H1 (cell line): ENCODE measurements around the gene CDCA3. TPM values are rescaled to one million over a fixed set of nuclear protein-coding genes. Genes with fewer than 3 reads are reported as not detected.

Experiments
- CTCF ChIA-PET: fragments of 300-600 bp; sonication (Branson Sonifier 250); formaldehyde crosslinking; loops from one replicate; lab custom pipeline; 2021; ENCODE audit not compliant: partially characterized antibody; lab: Charles Lee
- POLR2A ChIA-PET: fragments of 300-600 bp; sonication (Branson Sonifier 250); formaldehyde crosslinking; loops from one replicate; lab custom pipeline; 2021; ENCODE audit warnings: inconsistent platforms; ENCODE audit not compliant: partially characterized antibody; lab: Charles Lee
- DNase-seq, 2 experiments: peaks; one replicate each; pipeline versions ENCODE4 v3.0.0 to v3.0.0-alpha.2; 2010 to 2022; ENCODE audit warnings: low spot score in 2 of 2, low read depth in 1 of 2, mixed read lengths in 1 of 2
- FAIRE-seq: peaks from 2 replicates; lab custom pipeline; 2011; peaks lifted over from hg19 to GRCh38; lab: Jason Lieb, UNC
- H2AFZ ChIP-seq: 2 replicates; pipeline ENCODE4 v1.8.1; 2012; ENCODE audit warnings: low read length, inconsistent platforms
- H2AK5ac ChIP-seq: 2 replicates; pipeline ENCODE4 v1.6.1; 2013; ENCODE audit warnings: low read depth, low read length
- H2BK120ac ChIP-seq: replicated peaks from 2 replicates; pipeline ENCODE3; 2013; ENCODE audit warnings: low read depth, low read length, inconsistent platforms
- H2BK12ac ChIP-seq: 2 replicates; pipeline ENCODE4 v1.6.1; 2013; ENCODE audit warnings: low read depth, low read length
- H2BK15ac ChIP-seq: 2 replicates; pipeline ENCODE4 v1.6.1; 2013; ENCODE audit warnings: low read length
- H2BK20ac ChIP-seq: 2 replicates; pipeline ENCODE4 v1.6.1; 2013; ENCODE audit warnings: low read length
- H2BK5ac ChIP-seq: 2 replicates; pipeline ENCODE4 v1.6.1; 2013; ENCODE audit warnings: low read depth, low read length
- H3K14ac ChIP-seq: 2 replicates; pipeline ENCODE4 v1.6.1; 2013; ENCODE audit warnings: inconsistent platforms; ENCODE audit not compliant: insufficient read length
- H3K18ac ChIP-seq: 2 replicates; pipeline ENCODE4 v1.6.1; 2013; ENCODE audit warnings: low read length; ENCODE audit errors: extremely low read depth
- H3K23ac ChIP-seq: 2 replicates; pipeline ENCODE4 v1.6.1; 2013; ENCODE audit warnings: inconsistent platforms; ENCODE audit not compliant: insufficient read length
- H3K23me2 ChIP-seq: 2 replicates; pipeline ENCODE4 v1.6.1; 2013; ENCODE audit warnings: low read depth, low read length
- H3K27ac ChIP-seq: 2 replicates; pipeline ENCODE4 v1.6.1; 2011; ENCODE audit warnings: low read depth, low read length, inconsistent platforms
- H3K27me3 ChIP-seq, 4 experiments: replicated peaks in 1 of 4; 1 replicate in 1 of 4; 2 replicates in 3 of 4; pipeline versions ENCODE4 v1.6.1 to v1.8.1; 2011 to 2013; ENCODE audit warnings: low read length in 3 of 4, mild to moderate bottlenecking in 3 of 4, inconsistent platforms in 2 of 4, mixed read lengths in 2 of 4, moderate library complexity in 1 of 4; ENCODE audit not compliant: control insufficient read depth in 3 of 4, insufficient read depth in 3 of 4; ENCODE audit errors: extremely low read depth in 1 of 4
- H3K36me3 ChIP-seq, 4 experiments: 2 replicates each; pipeline versions ENCODE4 v1.6.1 to v1.8.1; 2011 to 2013; ENCODE audit warnings: mild to moderate bottlenecking in 4 of 4, low read length in 3 of 4, moderate library complexity in 2 of 4, control low read depth in 1 of 4, inconsistent platforms in 1 of 4; ENCODE audit not compliant: insufficient read depth in 4 of 4, control insufficient read depth in 2 of 4
- H3K4ac ChIP-seq: replicated peaks from 2 replicates; pipeline ENCODE3; 2013; ENCODE audit warnings: low read length, low read depth, mixed read lengths, inconsistent platforms; ENCODE audit not compliant: insufficient read length
- H3K4me1 ChIP-seq, 4 experiments: replicated peaks in 1 of 4; 1 replicate in 1 of 4; 2 replicates in 3 of 4; pipeline versions ENCODE4 v1.6.1 to v1.8.1; 2011 to 2013; ENCODE audit warnings: low read length in 3 of 4, inconsistent platforms in 2 of 4, mixed read lengths in 1 of 4; ENCODE audit not compliant: insufficient read depth in 4 of 4, control insufficient read depth in 3 of 4
- H3K4me2 ChIP-seq, 2 experiments: 2 replicates each; pipeline versions ENCODE4 v1.6.1 to v1.8.1; 2011 to 2013; ENCODE audit warnings: low read depth in 2 of 2, low read length in 2 of 2, control low read depth in 1 of 2, inconsistent platforms in 1 of 2, mild to moderate bottlenecking in 1 of 2; ENCODE audit not compliant: insufficient read depth in 1 of 2
- H3K4me3 ChIP-seq, 4 experiments: fragments of 200-600, 300-600 bp in 1 of 4; sonication (generic), shearing (Covaris generic), sonication (Bioruptor Twin) in 1 of 4; 2 replicates each; pipeline versions ENCODE4 v1.5.1 to v1.8.1; 2011 to 2016; ENCODE audit warnings: low read length in 4 of 4, low read depth in 3 of 4, control low read depth in 2 of 4, inconsistent platforms in 2 of 4, mild to moderate bottlenecking in 2 of 4, mixed read lengths in 1 of 4, moderate library complexity in 1 of 4; ENCODE audit not compliant: insufficient read depth in 2 of 4; ENCODE audit errors: extremely low read depth in 1 of 4
- H3K56ac ChIP-seq: replicated peaks from 2 replicates; pipeline ENCODE3; 2013; ENCODE audit warnings: low read depth, mild to moderate bottlenecking, mixed read lengths, low read length, inconsistent platforms; ENCODE audit not compliant: insufficient read length
- H3K79me1 ChIP-seq: 2 replicates; pipeline ENCODE4 v1.6.1; 2013; ENCODE audit warnings: low read depth, low read length, control low read depth
- H3K79me2 ChIP-seq, 2 experiments: 2 replicates each; pipeline versions ENCODE4 v1.6.1 to v1.8.1; 2012 to 2013; ENCODE audit warnings: low read length in 2 of 2, mild to moderate bottlenecking in 2 of 2, inconsistent platforms in 1 of 2; ENCODE audit not compliant: insufficient read depth in 2 of 2, control insufficient read depth in 1 of 2
- H3K9ac ChIP-seq, 4 experiments: replicated peaks in 1 of 4; 1 replicate in 1 of 4; 2 replicates in 3 of 4; pipeline versions ENCODE4 v1.6.1 to v1.8.1; 2011 to 2013; ENCODE audit warnings: low read depth in 3 of 4, low read length in 3 of 4, control low read depth in 2 of 4, mild to moderate bottlenecking in 2 of 4, moderate library complexity in 2 of 4, inconsistent platforms in 1 of 4; ENCODE audit errors: extremely low read depth in 1 of 4
- H3K9me3 ChIP-seq, 2 experiments: 2 replicates each; pipeline versions ENCODE4 v1.6.1 to v1.8.1; 2012 to 2013; ENCODE audit warnings: mild to moderate bottlenecking in 2 of 2, moderate library complexity in 2 of 2, control low read depth in 1 of 2, inconsistent platforms in 1 of 2, low read depth in 1 of 2, low read length in 1 of 2, mixed read lengths in 1 of 2; ENCODE audit not compliant: insufficient read depth in 2 of 2
- H4K20me1 ChIP-seq, 2 experiments: replicated peaks in 1 of 2; 2 replicates each; pipeline versions ENCODE3 to v1.8.1; 2011 to 2013; ENCODE audit warnings: inconsistent platforms in 2 of 2, low read length in 2 of 2, mild to moderate bottlenecking in 1 of 2; ENCODE audit not compliant: insufficient read depth in 2 of 2, control insufficient read depth in 1 of 2
- H4K5ac ChIP-seq: 2 replicates; pipeline ENCODE4 v1.6.1; 2013; ENCODE audit warnings: low read length, low read depth, mixed read lengths, inconsistent platforms; ENCODE audit not compliant: insufficient read length
- H4K8ac ChIP-seq: 2 replicates; pipeline ENCODE4 v1.8.0; 2013; ENCODE audit warnings: mild to moderate bottlenecking, moderate library complexity, low read length, inconsistent platforms; ENCODE audit not compliant: insufficient read depth; ENCODE audit errors: extremely low read depth
- H4K91ac ChIP-seq: replicated peaks from 2 replicates; pipeline ENCODE3; 2013; ENCODE audit warnings: low read length, mixed read lengths, inconsistent platforms; ENCODE audit not compliant: insufficient read length
- WGBS, 2 experiments: shearing (Covaris generic) in 1 of 2; methylation state at CpG; one replicate each; pipeline versions ENCODE4 v1.1.6 to v1.1.7; 2013 to 2015; ENCODE audit warnings: low lambda C conversion rate in 2 of 2, mixed read lengths in 2 of 2, inconsistent platforms in 1 of 2, low coverage in 1 of 2, missing lambda C conversion rate in 1 of 2; ENCODE audit not compliant: insufficient replicate concordance in 2 of 2, insufficient coverage in 1 of 2, insufficient read length in 1 of 2; ENCODE audit errors: extremely low coverage in 1 of 2, missing lambda C conversion rate in 1 of 2; 5-methylcytosine and 5-hydroxymethylcytosine counted together
- polyA plus RNA-seq, 7 experiments: library from polyadenylated mRNA; depleted of rRNA in 3 of 7; stranded (reverse) in 5 of 7; unstranded in 2 of 7; fragments of >200 nt in 5 of 7; fragments of 200-250 nt in 2 of 7; gene quantifications; 1 replicate in 5 of 7; 2 replicates in 1 of 7; 4 replicates in 1 of 7; pipeline versions ENCODE4 v1.2.1 to v1.2.3, GENCODE V29; 2011 to 2013; ENCODE audit warnings: missing spikeins in 2 of 7, mixed read lengths in 2 of 7
- total RNA-seq: library from RNA; stranded (reverse); fragmentation: NEBNext Ultra II Directional; extraction: Animal tissue kit (Norgen Biotek cat#: 25700); gene quantifications from 2 replicates; pipeline ENCODE4 v1.2.1, GENCODE V29; 2021

The CDCA3 gene
- total and polyA plus RNA-seq, 2 of the 8 experiments (the other 6 are each of a cell fraction or from before 2014, with no cell fraction given), result 47.7 to 71.2 TPM

GRCh38 chr12:6840330-6840729, 10.8 kb downstream of the CDCA3 start:
- Histone ChIP-seq H3K27me3 (no peaks in the 10 kb centered on the region), H3K56ac (no peak overlapping the region), H3K36me3 (peaks cover 20 to 58% (median 42%) of the 10 kb centered on the region in 4 experiments), H4K91ac (no peak overlapping the region), H3K4me3 (no peak overlapping the region), H2BK12ac (no peak overlapping the region), H3K18ac (no peak overlapping the region), H3K4me1 (peaks cover 0 to 3% (median 2%) of the 10 kb centered on the region in 4 experiments; a peak in 1 of 7 replicates), H3K9ac (no peak overlapping the region), H3K27ac (no peak overlapping the region), H4K8ac (no peak overlapping the region), H2BK5ac (no peak overlapping the region), H2AK5ac (no peak overlapping the region), H3K79me2 (no peaks in the 10 kb centered on the region), H3K4ac (no peak overlapping the region), H3K23ac (no peak overlapping the region), H2BK15ac (no peak overlapping the region), H4K5ac (no peak overlapping the region), H4K20me1 (peaks cover 7 to 8% of the 10 kb centered on the region in 2 experiments), H2BK120ac (no peak overlapping the region), H2BK20ac (no peak overlapping the region), H3K4me2 (no peak overlapping the region), H3K23me2 (no peaks in the 10 kb centered on the region), H2AFZ (no peak overlapping the region), H3K9me3 (no peaks in the 10 kb centered on the region), H3K79me1 (no peaks in the 10 kb centered on the region), H3K14ac (no peak overlapping the region)
- 80% methylated on average over 1 of the region's 1 CpG; no CpG with 5 or more reads in 1 of the 2 experiments for WGBS, 2 experiments
- no peak for DNase-seq
- FAIRE-seq, result no peak
- CTCF ChIA-PET, result interaction anchor here (0.5 to 23.7 kb wide), 11 partner anchors 7 to 375 kb away, joined by 3 to 532 read pairs (median 5); partner anchors contain the start of genes CD4, CDCA3, GNB3 and GPR162
- POLR2A ChIA-PET, result interaction anchor here (0.6 to 27.1 kb wide), 9 partner anchors 5 to 121 kb away, joined by 3 to 588 read pairs (median 8); partner anchors contain the start of genes C12orf57, CDCA3, GNB3 and GPR162
